Measurements from ENCODE around the gene CDKAL1. TPM values are rescaled to one million over a fixed set of nuclear protein-coding genes. Genes with fewer than 3 reads are reported as not detected.

CDKAL1 gene
- total RNA-seq, 1 experiment from 2014 or later = 16.1 TPM

DNA sequence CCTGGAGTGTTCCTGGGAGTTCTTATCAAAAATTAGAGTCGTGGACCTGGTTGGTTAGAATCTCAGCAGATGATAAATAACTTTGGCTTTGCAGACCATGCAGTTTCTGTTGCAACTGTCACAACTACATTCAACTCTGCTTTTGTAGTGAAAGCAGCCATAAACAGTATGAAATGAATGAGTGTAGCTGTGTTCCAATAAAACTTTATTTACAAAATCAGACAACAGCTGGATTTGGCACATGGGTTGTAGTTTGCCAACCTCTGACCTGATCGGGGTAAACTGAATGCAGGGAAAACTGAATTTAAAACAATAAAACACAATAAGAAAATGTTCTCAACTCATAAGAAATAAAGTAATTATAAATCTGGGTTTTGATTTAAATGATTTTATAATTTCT is 513.8 kb downstream of the CDKAL1 start:
- Histone ChIP-seq H3K79me2 (ENCODE audit: low read depth) (no peaks in the 10 kb centered on the region), H3K9me2 (ENCODE audit: insufficient read depth) (no peaks in the 10 kb centered on the region), H3K27ac (no peak overlapping the region), H2AFZ (no peak overlapping the region), H3K4me2 (no peak overlapping the region), H3K27me3 (ENCODE audit: insufficient read depth, low read depth) (no peaks in the 10 kb centered on the region), H3K36me3 (ENCODE audit: low read depth) (no peaks in the 10 kb centered on the region), H3K4me1 (replicated peaks; ENCODE audit: insufficient read depth) (no peaks in the 10 kb centered on the region), H4K20me1 (ENCODE audit: insufficient read depth) (no peaks in the 10 kb centered on the region), H3K4me3 (no peak overlapping the region), H3K9me3 (ENCODE audit: insufficient read depth, low read depth) (no peaks in the 10 kb centered on the region), H3F3A (ENCODE audit: insufficient read depth, low read depth) (no peaks in the 10 kb centered on the region)
- intact Hi-C loops (cut with micrococcal nuclease; ENCODE audit: unreplicated experiment) = no loop called here
- ChIA-PET CTCF (no interaction called here), POLR2A (ENCODE audit: unreplicated experiment) (no interaction called here)
- DNase-seq = no peak
- BruUV-seq (replicated peaks) = no TSS peak
- TF ChIP-seq EZH2 (IDR thresholded peaks at IDR 0.05; ENCODE audit: low read depth) = no peak
- TF ChIP-seq, protein P1, sequence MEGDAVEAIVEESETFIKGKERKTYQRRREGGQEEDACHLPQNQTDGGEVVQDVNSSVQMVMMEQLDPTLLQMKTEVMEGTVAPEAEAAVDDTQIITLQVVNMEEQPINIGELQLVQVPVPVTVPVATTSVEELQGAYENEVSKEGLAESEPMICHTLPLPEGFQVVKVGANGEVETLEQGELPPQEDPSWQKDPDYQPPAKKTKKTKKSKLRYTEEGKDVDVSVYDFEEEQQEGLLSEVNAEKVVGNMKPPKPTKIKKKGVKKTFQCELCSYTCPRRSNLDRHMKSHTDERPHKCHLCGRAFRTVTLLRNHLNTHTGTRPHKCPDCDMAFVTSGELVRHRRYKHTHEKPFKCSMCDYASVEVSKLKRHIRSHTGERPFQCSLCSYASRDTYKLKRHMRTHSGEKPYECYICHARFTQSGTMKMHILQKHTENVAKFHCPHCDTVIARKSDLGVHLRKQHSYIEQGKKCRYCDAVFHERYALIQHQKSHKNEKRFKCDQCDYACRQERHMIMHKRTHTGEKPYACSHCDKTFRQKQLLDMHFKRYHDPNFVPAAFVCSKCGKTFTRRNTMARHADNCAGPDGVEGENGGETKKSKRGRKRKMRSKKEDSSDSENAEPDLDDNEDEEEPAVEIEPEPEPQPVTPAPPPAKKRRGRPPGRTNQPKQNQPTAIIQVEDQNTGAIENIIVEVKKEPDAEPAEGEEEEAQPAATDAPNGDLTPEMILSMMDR (conservative IDR thresholded peaks at IDR 0.05) = no peak

DNA sequence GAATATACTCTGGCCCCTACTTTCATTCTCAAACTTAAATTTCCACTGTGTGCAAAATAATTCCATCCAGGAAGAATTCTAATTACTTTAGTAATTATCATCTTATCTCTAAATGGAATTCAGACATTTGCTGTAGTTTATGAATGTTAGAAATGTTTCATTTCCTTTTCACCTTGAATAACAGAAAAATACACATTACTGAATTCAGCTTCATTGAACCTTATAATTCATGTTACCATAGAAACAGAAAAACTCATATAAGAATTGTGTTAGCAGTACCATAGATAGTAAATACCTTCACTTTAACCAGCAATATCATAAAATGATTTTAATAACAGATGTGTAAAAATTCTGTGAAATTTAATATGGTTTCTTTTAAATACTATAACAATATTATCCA is 514.9 kb downstream of the CDKAL1 start:
- no peak overlapping the region for H2AFZ ChIP-seq
- H3K36me3 ChIP-seq (ENCODE audit: low read depth) = no peaks in the 10 kb centered on the region
- H3K9me2 ChIP-seq (ENCODE audit: insufficient read depth) = no peaks in the 10 kb centered on the region
- no peaks in the 10 kb centered on the region for H3K79me2 ChIP-seq (ENCODE audit: low read depth)
- ChIA-PET CTCF (no interaction called here), POLR2A (ENCODE audit: unreplicated experiment) (no interaction called here)
- H3K27me3 ChIP-seq (ENCODE audit: insufficient read depth, low read depth) = no peaks in the 10 kb centered on the region
- H3K4me1 ChIP-seq (replicated peaks; ENCODE audit: insufficient read depth) = no peaks in the 10 kb centered on the region
- H3K4me3 ChIP-seq = no peak overlapping the region
- TF ChIP-seq, protein P1 (conservative IDR thresholded peaks at IDR 0.05) = no peak
- TF ChIP-seq EZH2 (IDR thresholded peaks at IDR 0.05; ENCODE audit: low read depth) = no peak
- no peak for DNase-seq
- H3F3A ChIP-seq (ENCODE audit: insufficient read depth, low read depth) = no peaks in the 10 kb centered on the region
- H4K20me1 ChIP-seq (ENCODE audit: insufficient read depth) = no peaks in the 10 kb centered on the region
- H3K9me3 ChIP-seq (ENCODE audit: insufficient read depth, low read depth) = no peaks in the 10 kb centered on the region
- H3K4me2 ChIP-seq = no peak overlapping the region
- BruUV-seq (replicated peaks) = no TSS peak
- H3K27ac ChIP-seq = no peak overlapping the region
- intact Hi-C loops (cut with micrococcal nuclease; ENCODE audit: unreplicated experiment) = no loop called here

DNA sequence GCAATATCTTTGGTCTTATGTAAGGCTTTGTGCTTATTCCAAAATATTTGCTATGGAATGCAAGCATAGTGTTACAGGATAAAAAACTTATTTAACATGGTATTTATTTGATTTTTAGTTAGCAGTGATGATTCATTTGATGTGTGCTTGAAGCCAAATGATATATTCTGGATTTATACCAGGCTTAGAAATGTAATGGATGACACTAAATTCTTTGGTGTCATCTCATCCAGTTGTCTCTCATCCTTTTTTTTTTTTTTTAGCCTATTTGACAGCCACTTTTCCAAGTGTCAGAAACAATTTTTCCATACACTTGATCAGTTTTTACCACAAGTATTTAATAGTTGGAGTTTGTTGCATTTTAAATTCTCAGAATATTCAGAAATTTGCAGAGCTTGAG is 515.3 kb downstream of the CDKAL1 start:
- CTCF ChIA-PET = interaction anchor here (0.7 kb wide), 2 partner anchors 29 to 378 kb away, joined by 4 read pairs; no protein-coding TSS in a partner anchor

More for the DNA sequence above, 515.3 kb downstream of the CDKAL1 start:
- no peak for DNase-seq
- no peak overlapping the region for H2AFZ ChIP-seq
- no peak overlapping the region for H3K4me2 ChIP-seq
- no peak overlapping the region for H3K4me3 ChIP-seq
- H4K20me1 ChIP-seq (ENCODE audit: insufficient read depth) = no peaks in the 10 kb centered on the region
- no peaks in the 10 kb centered on the region for H3K79me2 ChIP-seq (ENCODE audit: low read depth)
- no TSS peak for BruUV-seq (replicated peaks)
- intact Hi-C loops (cut with micrococcal nuclease; ENCODE audit: unreplicated experiment) = no loop called here
- POLR2A ChIA-PET (ENCODE audit: unreplicated experiment) = no interaction called here
- H3F3A ChIP-seq (ENCODE audit: insufficient read depth, low read depth) = no peaks in the 10 kb centered on the region
- no peak for TF ChIP-seq EZH2 (IDR thresholded peaks at IDR 0.05; ENCODE audit: low read depth)
- TF ChIP-seq, protein P1 (conservative IDR thresholded peaks at IDR 0.05) = no peak
- H3K36me3 ChIP-seq (ENCODE audit: low read depth) = no peaks in the 10 kb centered on the region
- no peaks in the 10 kb centered on the region for H3K9me3 ChIP-seq (ENCODE audit: insufficient read depth, low read depth)
- H3K27ac ChIP-seq = no peak overlapping the region
- H3K27me3 ChIP-seq (ENCODE audit: insufficient read depth, low read depth) = no peaks in the 10 kb centered on the region
- H3K4me1 ChIP-seq (replicated peaks; ENCODE audit: insufficient read depth) = no peaks in the 10 kb centered on the region
- no peaks in the 10 kb centered on the region for H3K9me2 ChIP-seq (ENCODE audit: insufficient read depth)
